Trophoblast cell (in vitro differentiated cells and primary cell): ENCODE results near the gene TSPAN9. TPM values are rescaled to one million over a fixed set of nuclear protein-coding genes. Genes with fewer than 3 reads are reported as not detected.

Experiments used
- DNase-seq, 2 donors: peaks; one replicate each; pipeline ENCODE4 v3.0.0-alpha.2; 2016
- H2AFZ ChIP-seq: 2 replicates; pipeline ENCODE4 v1.6.1; 2013; ENCODE audit warnings: low read length, moderate library complexity, mild to moderate bottlenecking; ENCODE audit not compliant: insufficient read depth, poor library complexity
- H2AK5ac ChIP-seq: 2 replicates; pipeline ENCODE4 v1.6.1; 2013; ENCODE audit warnings: mild to moderate bottlenecking, low read length
- H2BK120ac ChIP-seq: 2 replicates; pipeline ENCODE4 v1.6.1; 2013; ENCODE audit warnings: low read length, mild to moderate bottlenecking, moderate library complexity; ENCODE audit not compliant: insufficient read depth, poor library complexity
- H2BK12ac ChIP-seq: 2 replicates; pipeline ENCODE4 v1.6.1; 2013; ENCODE audit warnings: mild to moderate bottlenecking, low read length, moderate library complexity
- H2BK5ac ChIP-seq: 2 replicates; pipeline ENCODE4 v1.6.1; 2013; ENCODE audit warnings: low read length, low read depth, moderate library complexity, mild to moderate bottlenecking; ENCODE audit not compliant: poor library complexity
- H3K14ac ChIP-seq: 2 replicates; pipeline ENCODE4 v1.6.1; 2013; ENCODE audit warnings: mild to moderate bottlenecking, low read length
- H3K18ac ChIP-seq: 2 replicates; pipeline ENCODE4 v1.6.1; 2013; ENCODE audit warnings: mild to moderate bottlenecking, low read length
- H3K23ac ChIP-seq: 2 replicates; pipeline ENCODE4 v1.6.1; 2013; ENCODE audit warnings: low read length
- H3K27ac ChIP-seq: 2 replicates; pipeline ENCODE4 v1.5.1; 2013; ENCODE audit warnings: low read depth, mild to moderate bottlenecking, inconsistent platforms, low read length, moderate library complexity
- H3K27me3 ChIP-seq: 2 replicates; pipeline ENCODE4 v1.6.1; 2013; ENCODE audit warnings: inconsistent platforms, mild to moderate bottlenecking, low read length, moderate library complexity; ENCODE audit not compliant: insufficient read depth
- H3K36me3 ChIP-seq, 2 experiments: 1 replicate in 1 of 2; 2 replicates in 1 of 2; pipeline ENCODE4 v1.6.1; 2013; ENCODE audit warnings: low read length in 2 of 2, mild to moderate bottlenecking in 2 of 2, moderate library complexity in 1 of 2; ENCODE audit not compliant: insufficient read depth in 2 of 2, control insufficient read depth in 1 of 2
- H3K4ac ChIP-seq: 2 replicates; pipeline ENCODE4 v1.6.1; 2013; ENCODE audit warnings: low read depth, mild to moderate bottlenecking, low read length, moderate library complexity
- H3K4me1 ChIP-seq, 2 experiments: 1 replicate in 1 of 2; 2 replicates in 1 of 2; pipeline ENCODE4 v1.6.1; 2013; ENCODE audit warnings: low read length in 2 of 2, mild to moderate bottlenecking in 2 of 2, moderate library complexity in 1 of 2; ENCODE audit not compliant: insufficient read depth in 2 of 2, control insufficient read depth in 1 of 2
- H3K4me2 ChIP-seq: 2 replicates; pipeline ENCODE4 v1.6.1; 2013; ENCODE audit warnings: inconsistent platforms, mild to moderate bottlenecking, low read length, moderate library complexity
- H3K4me3 ChIP-seq: 2 replicates; pipeline ENCODE4 v1.5.1; 2013; ENCODE audit warnings: mild to moderate bottlenecking, low read depth, low read length, inconsistent platforms
- H3K79me1 ChIP-seq: one replicate; pipeline ENCODE4 v1.6.1; 2013; ENCODE audit warnings: low read length
- H3K79me2 ChIP-seq: 2 replicates; pipeline ENCODE4 v1.6.1; 2013; ENCODE audit warnings: low read length, mild to moderate bottlenecking; ENCODE audit not compliant: control insufficient read depth, insufficient read depth, poor library complexity
- H3K9ac ChIP-seq: 2 replicates; pipeline ENCODE4 v1.6.1; 2013; ENCODE audit warnings: mild to moderate bottlenecking, low read length
- H3K9me3 ChIP-seq: 2 replicates; pipeline ENCODE4 v1.6.1; 2013; ENCODE audit warnings: low read depth, mild to moderate bottlenecking, control low read depth, inconsistent platforms, low read length; ENCODE audit not compliant: insufficient read depth
- H4K12ac ChIP-seq: 2 replicates; pipeline ENCODE4 v1.6.1; 2013; ENCODE audit warnings: low read depth, mild to moderate bottlenecking, low read length, moderate library complexity
- H4K8ac ChIP-seq: 2 replicates; pipeline ENCODE4 v1.6.1; 2013; ENCODE audit warnings: low read depth, mild to moderate bottlenecking, low read length, moderate library complexity
- H4K91ac ChIP-seq: one replicate; pipeline ENCODE4 v1.6.1; 2013; ENCODE audit warnings: low read depth, mild to moderate bottlenecking, low read length, moderate library complexity
- WGBS: extraction: QIAGEN DNeasy Blood & Tissue Kit; methylation state at CpG from one replicate; pipeline ENCODE4 v1.1.7; 2013; ENCODE audit warnings: missing lambda C conversion rate; ENCODE audit not compliant: insufficient read length, insufficient coverage; ENCODE audit errors: extremely low coverage; 5-methylcytosine and 5-hydroxymethylcytosine counted together
- polyA plus RNA-seq: library from polyadenylated mRNA; stranded (reverse); fragments of 200-250 nt; gene quantifications from 2 replicates; pipeline ENCODE4 v1.2.3, GENCODE V29; 2013

The TSPAN9 gene
- 29.4 and 31.7 TPM in 2 replicates for polyA plus RNA-seq

GRCh38 chr12:3076730-3077571, at the start of gene TSPAN9:
TSPAN9 (plus strand) TSS chr12:3077379; CDS start chr12:3201194, 123,815 bp downstream.
- peaks cover 5% of the 10 kb centered on the region for H3K79me2 ChIP-seq
- no peak within 1 kb of the TSS for H4K12ac ChIP-seq
- peak within 1 kb of the TSS; percentile 43 for H2AK5ac ChIP-seq

GRCh38 chr12:3028108-3028507, 49.1 kb upstream of the TSPAN9 start:
- Histone ChIP-seq H2AFZ (no peak overlapping the region), H3K27ac (no peak overlapping the region), H4K91ac (no peak overlapping the region)

More at GRCh38 chr12:3076730-3077571, at the start of gene TSPAN9:
- peak within 1 kb of the TSS; percentile 81 for H3K9ac ChIP-seq
- peak; percentile 78 to 81 for DNase-seq
- no peaks in the 10 kb centered on the region for H3K36me3 ChIP-seq
- H3K4me2 ChIP-seq = peak within 1 kb of the TSS; percentile 98
- peaks cover 2 to 6% of the 10 kb centered on the region in 2 experiments for H3K4me1 ChIP-seq
- H3K4me3 ChIP-seq = peak within 1 kb of the TSS; percentile 82
- peak within 1 kb of the TSS; percentile 89 for H3K14ac ChIP-seq
- H4K8ac ChIP-seq = peak within 1 kb of the TSS; percentile 68
- no peaks in the 10 kb centered on the region for H3K9me3 ChIP-seq
- no peaks in the 10 kb centered on the region for H3K27me3 ChIP-seq
- no peak within 1 kb of the TSS for H3K27ac ChIP-seq
- WGBS = no CpG with 5 or more reads among the region's 95 CpGs
- H3K79me1 ChIP-seq = peaks cover 11% of the 10 kb centered on the region
- H2AFZ ChIP-seq = peak within 1 kb of the TSS; percentile 91
- peak within 1 kb of the TSS; percentile 70 for H2BK120ac ChIP-seq
- peak within 1 kb of the TSS; percentile 64 for H3K4ac ChIP-seq
- peak within 1 kb of the TSS; percentile 30 for H2BK12ac ChIP-seq
- peak within 1 kb of the TSS; percentile 73 for H2BK5ac ChIP-seq
- peak within 1 kb of the TSS; percentile 50 for H4K91ac ChIP-seq
- H3K23ac ChIP-seq = no peak within 1 kb of the TSS
- peak within 1 kb of the TSS; percentile 88 for H3K18ac ChIP-seq

GRCh38 chr12:3030821-3031429, 46.3 kb upstream of the TSPAN9 start:
- H3K79me2 ChIP-seq = no peaks in the 10 kb centered on the region

More at GRCh38 chr12:3028108-3028507, 49.1 kb upstream of the TSPAN9 start:
- no CpG with 5 or more reads among the region's 7 CpGs for WGBS
- Histone ChIP-seq H3K9ac (no peak overlapping the region), H3K79me2 (no peaks in the 10 kb centered on the region), H3K4me2 (no peak overlapping the region), H3K23ac (no peak overlapping the region), H3K79me1 (no peaks in the 10 kb centered on the region), H3K4me3 (no peak overlapping the region), H2BK120ac (no peak overlapping the region), H3K9me3 (no peaks in the 10 kb centered on the region), H3K36me3 (peaks cover 16 to 27% of the 10 kb centered on the region in 2 experiments), H3K14ac (no peak overlapping the region), H4K8ac (no peak overlapping the region), H4K12ac (no peak overlapping the region), H3K18ac (no peak overlapping the region), H3K27me3 (no peaks in the 10 kb centered on the region), H3K4me1 (peaks cover 0 to 2% of the 10 kb centered on the region in 2 experiments), H3K4ac (no peak overlapping the region), H2BK12ac (no peak overlapping the region), H2BK5ac (no peak overlapping the region), H2AK5ac (no peak overlapping the region)
- no peak for DNase-seq

GRCh38 chr12:3032161-3032560, 45.0 kb upstream of the TSPAN9 start:
- Histone ChIP-seq H3K27me3 (no peaks in the 10 kb centered on the region), H2BK5ac (no peak overlapping the region), H3K4ac (no peak overlapping the region), H3K36me3 (peaks cover 13 to 27% of the 10 kb centered on the region in 2 experiments), H2AK5ac (no peak overlapping the region), H3K27ac (no peak overlapping the region), H3K9me3 (no peaks in the 10 kb centered on the region), H3K79me2 (no peaks in the 10 kb centered on the region), H3K4me1 (peaks cover 0 to 3% of the 10 kb centered on the region in 2 experiments), H2BK120ac (no peak overlapping the region), H3K14ac (no peak overlapping the region), H3K18ac (no peak overlapping the region), H3K23ac (no peak overlapping the region), H4K8ac (no peak overlapping the region), H3K79me1 (no peaks in the 10 kb centered on the region), H2AFZ (no peak overlapping the region), H2BK12ac (no peak overlapping the region), H3K4me2 (no peak overlapping the region), H4K12ac (no peak overlapping the region), H4K91ac (no peak overlapping the region), H3K4me3 (no peak overlapping the region), H3K9ac (no peak overlapping the region)
- DNase-seq = no peak
- no CpG with 5 or more reads among the region's 12 CpGs for WGBS

More at GRCh38 chr12:3030821-3031429, 46.3 kb upstream of the TSPAN9 start:
- no peak for DNase-seq
- peaks cover 13 to 27% of the 10 kb centered on the region in 2 experiments for H3K36me3 ChIP-seq
- no peak overlapping the region for H3K9ac ChIP-seq
- no peak overlapping the region for H2AK5ac ChIP-seq
- no peak overlapping the region for H3K18ac ChIP-seq
- H2BK120ac ChIP-seq = no peak overlapping the region
- no peak overlapping the region for H3K23ac ChIP-seq
- no peak overlapping the region for H3K4me2 ChIP-seq
- no peak overlapping the region for H2BK5ac ChIP-seq
- no peak overlapping the region for H3K27ac ChIP-seq
- H3K9me3 ChIP-seq = no peaks in the 10 kb centered on the region
- no peak overlapping the region for H4K12ac ChIP-seq
- no peak overlapping the region for H4K8ac ChIP-seq
- no CpG with 5 or more reads among the region's 21 CpGs for WGBS
- peaks cover 0 to 3% of the 10 kb centered on the region in 2 experiments for H3K4me1 ChIP-seq
- H3K4ac ChIP-seq = no peak overlapping the region
- H3K4me3 ChIP-seq = no peak overlapping the region
- H4K91ac ChIP-seq = no peak overlapping the region
- H3K27me3 ChIP-seq = no peaks in the 10 kb centered on the region
- H2BK12ac ChIP-seq = no peak overlapping the region
- no peak overlapping the region for H2AFZ ChIP-seq
- H3K14ac ChIP-seq = no peak overlapping the region
- H3K79me1 ChIP-seq = no peaks in the 10 kb centered on the region
